HG03280 (cell line): ENCODE data around the gene KIF25.
"Not testable (repeated sequence)": the region's sequence is repeated elsewhere in the genome, so short reads cannot be mapped to it uniquely, and the experiment has no call there.

Source experiments
- ATAC-seq: cut with Tn5 transposase; IDR thresholded peaks from one replicate; pipeline ENCODE4 v1.9.1; 2021; ENCODE audit warnings: mild to moderate bottlenecking, moderate library complexity; ENCODE audit not compliant: unreplicated experiment

Gene KIF25

GRCh38 chr6:167993169-167993568 is 4.3 kb upstream of the KIF25 start:
- ATAC-seq = no peak

- ATAC-seq = no peak
Observed at GRCh38 chr6:167993831-167994230, 3.6 kb upstream of the KIF25 start.

GRCh38 chr6:167995302-167995701 is 2.2 kb upstream of the KIF25 start:
- ATAC-seq = no peak

GRCh38 chr6:167995731-167996151 is 1.7 kb upstream of the KIF25 start:
- ATAC-seq = no peak

GRCh38 chr6:167996424-167997199 is 859 bp upstream of the KIF25 start:
- ATAC-seq = no peak

GRCh38 chr6:167998215-167998614 is 744 bp downstream of the KIF25 start:
- ATAC-seq = no peak

- ATAC-seq = no peak
Observed at GRCh38 chr6:168000198-168001028, 2.9 kb downstream of the KIF25 start.

GRCh38 chr6:168001029-168001332 is 3.5 kb downstream of the KIF25 start:
- ATAC-seq = no peak

GRCh38 chr6:168001514-168001913 is 4.0 kb downstream of the KIF25 start:
- not testable (repeated sequence) for ATAC-seq

- ATAC-seq = no peak
Observed at GRCh38 chr6:168002804-168003203, 5.3 kb downstream of the KIF25 start.

- ATAC-seq = no peak
Observed at GRCh38 chr6:168004023-168004422, 6.6 kb downstream of the KIF25 start.

- no peak for ATAC-seq
Observed at GRCh38 chr6:168004945-168005344, 7.5 kb downstream of the KIF25 start.

- ATAC-seq = no peak
Observed at GRCh38 chr6:168005796-168006195, 8.3 kb downstream of the KIF25 start.

GRCh38 chr6:168007592-168008338 is 10.3 kb downstream of the KIF25 start:
- ATAC-seq = no peak

GRCh38 chr6:168009331-168009730 is 11.9 kb downstream of the KIF25 start:
- ATAC-seq = no peak

GRCh38 chr6:168011291-168011690 is 13.8 kb downstream of the KIF25 start:
- ATAC-seq = no peak

GRCh38 chr6:168012431-168013249 is 15.2 kb downstream of the KIF25 start:
- ATAC-seq = no peak

- no peak for ATAC-seq
Observed at GRCh38 chr6:168013250-168013915, 15.9 kb downstream of the KIF25 start.

GRCh38 chr6:168014428-168014827 is 17.0 kb downstream of the KIF25 start:
- ATAC-seq = no peak

- no peak for ATAC-seq
Observed at GRCh38 chr6:168015009-168015408, 17.5 kb downstream of the KIF25 start.
